ENCODE measurements around the gene PSMD14.

Gene PSMD14

GRCh38 chr2:161409308-161409907 lies 101.2 kb downstream of the PSMD14 start:
- Histone ChIP-seq H3K9me3 (ENCODE audit: control insufficient read depth, insufficient read depth, low read length) (no peaks in the 10 kb centered on the region), H3K27me3 (ENCODE audit: control insufficient read depth, insufficient read depth, low read length) (peaks cover 2% of the 10 kb centered on the region; the same call in 1 of the 2 replicates), H3K4me1 (ENCODE audit: control insufficient read depth, insufficient read depth, low read length) (peaks cover 2% of the 10 kb centered on the region; the same call in 1 of the 2 replicates), H3K27ac (ENCODE audit: low read length) (no peak overlapping the region), H3K36me3 (ENCODE audit: control insufficient read depth, insufficient read depth, low read length) (no peaks in the 10 kb centered on the region), H3K4me3 (ENCODE audit: low read length) (no peak overlapping the region)
- WGBS (ENCODE audit: insufficient coverage, insufficient read length) = no CpG with 5 or more reads among the region's 1 CpG
- no peak for DNase-seq (ENCODE audit: low read depth, low spot score)

GRCh38 chr2:161412346-161412745 lies 104.1 kb downstream of the PSMD14 start:
- Histone ChIP-seq H3K27me3 (ENCODE audit: control insufficient read depth, insufficient read depth, low read length) (peaks cover 28% of the 10 kb centered on the region), H3K36me3 (ENCODE audit: control insufficient read depth, insufficient read depth, low read length) (no peaks in the 10 kb centered on the region), H3K4me1 (ENCODE audit: control insufficient read depth, insufficient read depth, low read length) (peaks cover 3% of the 10 kb centered on the region; the same call in 1 of the 2 replicates), H3K27ac (ENCODE audit: low read length) (no peak overlapping the region), H3K4me3 (ENCODE audit: low read length) (no peak overlapping the region), H3K9me3 (ENCODE audit: control insufficient read depth, insufficient read depth, low read length) (no peaks in the 10 kb centered on the region)
- no peak for DNase-seq (ENCODE audit: low read depth, low spot score)

- no CpG with 5 or more reads among the region's 69 CpGs for WGBS (ENCODE audit: insufficient coverage, insufficient read length)
- H3K27me3 ChIP-seq (ENCODE audit: control insufficient read depth, insufficient read depth, low read length) = peaks cover 47% of the 10 kb centered on the region
- no peaks in the 10 kb centered on the region for H3K9me3 ChIP-seq (ENCODE audit: control insufficient read depth, insufficient read depth, low read length)
- no peak overlapping the region for H3K27ac ChIP-seq (ENCODE audit: low read length)
- H3K4me3 ChIP-seq (ENCODE audit: low read length) = peak overlapping the region; percentile 37; the same call in 1 of the 2 replicates
- H3K4me1 ChIP-seq (ENCODE audit: control insufficient read depth, insufficient read depth, low read length) = peaks cover 3% of the 10 kb centered on the region; the same call in 1 of the 2 replicates
- H3K36me3 ChIP-seq (ENCODE audit: control insufficient read depth, insufficient read depth, low read length) = no peaks in the 10 kb centered on the region
- no peak for DNase-seq (ENCODE audit: low read depth, low spot score)
Observed at GRCh38 chr2:161414042-161415033, 106.1 kb downstream of the PSMD14 start.

- Histone ChIP-seq H3K9me3 (ENCODE audit: control insufficient read depth, insufficient read depth, low read length) (no peaks in the 10 kb centered on the region), H3K27ac (ENCODE audit: low read length) (no peak overlapping the region), H3K4me3 (ENCODE audit: low read length) (no peak overlapping the region), H3K27me3 (ENCODE audit: control insufficient read depth, insufficient read depth, low read length) (peaks cover 52% of the 10 kb centered on the region), H3K4me1 (ENCODE audit: control insufficient read depth, insufficient read depth, low read length) (peaks cover 3% of the 10 kb centered on the region; the same call in 1 of the 2 replicates), H3K36me3 (ENCODE audit: control insufficient read depth, insufficient read depth, low read length) (no peaks in the 10 kb centered on the region)
- DNase-seq (ENCODE audit: low read depth, low spot score) = no peak
- no CpG with 5 or more reads among the region's 29 CpGs for WGBS (ENCODE audit: insufficient coverage, insufficient read length)
Observed at GRCh38 chr2:161415034-161415986, 107.1 kb downstream of the PSMD14 start.

GRCh38 chr2:161415987-161416707 lies 107.9 kb downstream of the PSMD14 start, which contains the start of gene TBR1:
TBR1 (plus strand) TSS chr2:161416297; CDS start chr2:161416411, 114 bp downstream.
- no peak within 1 kb of the TSS for H3K27ac ChIP-seq (ENCODE audit: low read length)
- H3K4me3 ChIP-seq (ENCODE audit: low read length) = no peak within 1 kb of the TSS
- no CpG with 5 or more reads among the region's 16 CpGs for WGBS (ENCODE audit: insufficient coverage, insufficient read length)
- peaks cover 3% of the 10 kb centered on the region; the same call in 1 of the 2 replicates for H3K4me1 ChIP-seq (ENCODE audit: control insufficient read depth, insufficient read depth, low read length)
- DNase-seq (ENCODE audit: low read depth, low spot score) = no peak
- peaks cover 61% of the 10 kb centered on the region for H3K27me3 ChIP-seq (ENCODE audit: control insufficient read depth, insufficient read depth, low read length)
- H3K9me3 ChIP-seq (ENCODE audit: control insufficient read depth, insufficient read depth, low read length) = no peaks in the 10 kb centered on the region
- no peaks in the 10 kb centered on the region for H3K36me3 ChIP-seq (ENCODE audit: control insufficient read depth, insufficient read depth, low read length)

- no peak overlapping the region for H3K4me3 ChIP-seq (ENCODE audit: low read length)
- no peaks in the 10 kb centered on the region for H3K36me3 ChIP-seq (ENCODE audit: control insufficient read depth, insufficient read depth, low read length)
- H3K4me1 ChIP-seq (ENCODE audit: control insufficient read depth, insufficient read depth, low read length) = peaks cover 3% of the 10 kb centered on the region; the same call in 1 of the 2 replicates
- no CpG with 5 or more reads among the region's 41 CpGs for WGBS (ENCODE audit: insufficient coverage, insufficient read length)
- H3K9me3 ChIP-seq (ENCODE audit: control insufficient read depth, insufficient read depth, low read length) = no peaks in the 10 kb centered on the region
- DNase-seq (ENCODE audit: low read depth, low spot score) = no peak
- peaks cover 68% of the 10 kb centered on the region for H3K27me3 ChIP-seq (ENCODE audit: control insufficient read depth, insufficient read depth, low read length)
- H3K27ac ChIP-seq (ENCODE audit: low read length) = no peak overlapping the region
Observed at GRCh38 chr2:161416708-161417437, 108.6 kb downstream of the PSMD14 start.

GRCh38 chr2:161417438-161418274 lies 109.4 kb downstream of the PSMD14 start:
- peaks cover 3% of the 10 kb centered on the region; the same call in 1 of the 2 replicates for H3K4me1 ChIP-seq (ENCODE audit: control insufficient read depth, insufficient read depth, low read length)
- DNase-seq (ENCODE audit: low read depth, low spot score) = no peak
- no peak overlapping the region for H3K4me3 ChIP-seq (ENCODE audit: low read length)
- H3K27ac ChIP-seq (ENCODE audit: low read length) = no peak overlapping the region
- WGBS (ENCODE audit: insufficient coverage, insufficient read length) = no CpG with 5 or more reads among the region's 21 CpGs
- no peaks in the 10 kb centered on the region for H3K36me3 ChIP-seq (ENCODE audit: control insufficient read depth, insufficient read depth, low read length)
- H3K27me3 ChIP-seq (ENCODE audit: control insufficient read depth, insufficient read depth, low read length) = peaks cover 76% of the 10 kb centered on the region
- H3K9me3 ChIP-seq (ENCODE audit: control insufficient read depth, insufficient read depth, low read length) = no peaks in the 10 kb centered on the region

- Histone ChIP-seq H3K4me3 (ENCODE audit: low read length) (no peak overlapping the region), H3K4me1 (ENCODE audit: control insufficient read depth, insufficient read depth, low read length) (peaks cover 3% of the 10 kb centered on the region; the same call in 1 of the 2 replicates), H3K27ac (ENCODE audit: low read length) (no peak overlapping the region), H3K9me3 (ENCODE audit: control insufficient read depth, insufficient read depth, low read length) (no peaks in the 10 kb centered on the region), H3K36me3 (ENCODE audit: control insufficient read depth, insufficient read depth, low read length) (no peaks in the 10 kb centered on the region), H3K27me3 (ENCODE audit: control insufficient read depth, insufficient read depth, low read length) (peaks cover 82% of the 10 kb centered on the region)
- no CpG with 5 or more reads among the region's 15 CpGs for WGBS (ENCODE audit: insufficient coverage, insufficient read length)
- no peak for DNase-seq (ENCODE audit: low read depth, low spot score)
Observed at GRCh38 chr2:161418275-161418714, 110.1 kb downstream of the PSMD14 start.

All from iPS DF 6.9 (cell line).